HT-29 (cell line): ENCODE results near the gene HPCAL1. TPM values are rescaled to one million over a fixed set of nuclear protein-coding genes. Genes with fewer than 3 reads are reported as not detected.

Experiments used
- DNase-seq: peaks from one replicate; pipeline ENCODE4 v3.0.0-alpha.2; 2015; ENCODE audit warnings: low spot score
- total RNA-seq: library from RNA; depleted of rRNA; stranded (reverse); fragments of >200 nt; shearing (Covaris generic); gene quantifications from 2 replicates; pipeline ENCODE4 v1.2.3, GENCODE V29; 2014

HPCAL1 gene
- total RNA-seq, 1 experiment from 2014 or later, result 151 TPM

DNA sequence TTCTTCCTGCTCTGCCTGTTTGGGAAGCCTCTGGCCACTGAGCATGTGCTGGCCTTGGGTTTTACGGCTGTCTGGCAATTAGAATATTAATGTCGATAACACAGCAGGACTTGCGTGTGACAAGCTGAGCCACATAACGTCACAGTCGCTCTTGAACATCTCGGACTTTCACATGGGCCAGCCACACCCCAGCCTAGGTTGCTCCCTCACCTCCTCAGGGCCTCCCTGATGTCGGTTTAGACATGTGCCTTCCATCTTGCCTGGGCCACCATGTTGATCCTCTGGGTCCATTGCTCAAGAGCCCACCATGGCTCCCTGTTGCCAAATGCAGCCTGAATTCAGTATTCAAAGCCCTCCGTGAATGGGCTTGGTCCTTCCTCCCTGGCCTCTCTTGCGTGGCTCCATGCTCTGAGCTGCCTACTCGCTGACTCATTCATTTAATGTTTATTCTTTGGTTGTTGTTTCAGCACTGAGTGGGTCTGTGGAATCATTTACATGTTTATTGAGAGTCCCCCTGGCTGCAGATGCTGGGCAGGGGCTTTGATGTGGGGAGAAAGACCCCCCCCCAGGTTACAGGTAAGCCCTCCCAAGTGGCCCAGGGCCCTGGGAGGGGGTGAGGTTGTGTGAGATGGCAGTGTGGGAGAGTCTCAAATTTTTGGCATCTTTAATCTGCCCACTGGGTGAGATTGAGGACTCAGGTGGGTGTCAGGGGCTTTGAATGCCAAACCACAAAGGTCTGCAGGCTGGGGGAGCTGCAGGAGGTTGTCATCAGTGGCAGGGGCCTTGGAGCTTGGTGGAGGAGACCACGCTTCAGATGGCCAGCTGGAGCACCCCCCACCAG lies 83.4 kb downstream of the HPCAL1 start:
- DNase-seq, result no peak

DNA sequence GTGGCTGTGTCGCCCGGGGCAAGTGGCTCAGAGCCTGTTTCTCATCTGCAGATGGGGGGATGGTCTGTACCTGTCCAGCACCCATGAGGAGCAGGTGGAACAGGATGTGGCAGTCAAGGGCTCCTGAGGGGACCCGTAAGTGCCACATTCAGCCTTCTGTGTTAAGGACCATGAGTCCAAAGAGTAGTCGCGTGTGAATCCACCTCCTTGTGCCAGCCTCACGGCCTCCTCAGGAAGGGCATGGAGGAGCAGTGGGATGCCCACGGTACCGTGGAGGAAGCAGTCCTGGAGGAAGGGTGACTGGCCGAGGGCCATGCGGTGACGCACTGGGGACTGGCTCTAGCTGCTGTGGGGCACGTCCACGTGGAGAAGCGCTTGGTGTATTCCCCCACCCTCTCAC lies 84.3 kb downstream of the HPCAL1 start:
- no peak for DNase-seq

DNA sequence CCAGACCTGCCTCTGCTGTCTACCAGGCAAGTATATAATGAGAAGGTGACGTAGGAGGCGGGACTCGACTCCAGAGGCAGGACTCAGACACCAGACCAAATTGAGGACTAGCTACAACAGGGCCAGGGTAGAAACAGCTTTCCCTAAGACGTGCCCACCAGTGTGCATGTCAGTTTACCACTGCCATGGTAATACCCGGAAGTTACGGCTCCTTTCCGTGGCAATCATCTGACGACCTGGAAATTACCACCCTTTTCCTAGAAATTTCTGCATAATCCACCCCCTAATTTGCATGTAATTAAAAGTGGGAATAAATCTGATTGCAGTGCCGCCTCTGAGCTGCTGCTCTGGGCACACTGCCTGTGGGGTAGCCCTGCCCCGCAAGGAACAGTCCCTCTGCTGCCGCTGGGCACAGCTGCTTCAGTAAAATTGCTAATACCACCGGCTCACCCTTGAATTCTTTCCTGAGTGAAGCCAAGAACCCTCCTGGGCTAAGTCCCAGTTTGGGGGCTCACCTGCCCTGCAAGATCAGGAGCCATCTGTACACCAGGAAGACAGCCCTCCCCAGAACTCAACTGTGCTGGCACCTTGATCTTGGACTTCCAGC lies 86.4 kb downstream of the HPCAL1 start:
- no peak for DNase-seq

DNA sequence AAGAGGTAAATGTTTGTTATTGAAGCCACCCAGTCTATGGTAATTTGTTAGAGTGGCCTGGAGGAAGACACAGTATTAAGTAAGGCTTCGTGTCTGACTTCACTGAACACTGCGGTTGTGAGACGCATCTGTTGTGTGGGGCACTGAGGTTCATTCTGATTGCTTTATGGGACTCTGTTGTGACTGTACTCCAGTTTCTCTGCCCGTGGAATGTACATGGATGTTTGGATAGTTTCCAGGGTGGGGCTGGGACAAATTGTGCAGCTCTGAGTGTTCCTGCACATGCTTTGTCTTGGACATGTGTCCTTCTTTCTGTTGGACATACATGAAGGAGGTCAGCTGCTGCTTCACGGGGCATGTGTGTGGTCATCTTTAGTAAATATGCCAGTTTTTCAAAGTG lies 86.9 kb downstream of the HPCAL1 start:
- no peak for DNase-seq

DNA sequence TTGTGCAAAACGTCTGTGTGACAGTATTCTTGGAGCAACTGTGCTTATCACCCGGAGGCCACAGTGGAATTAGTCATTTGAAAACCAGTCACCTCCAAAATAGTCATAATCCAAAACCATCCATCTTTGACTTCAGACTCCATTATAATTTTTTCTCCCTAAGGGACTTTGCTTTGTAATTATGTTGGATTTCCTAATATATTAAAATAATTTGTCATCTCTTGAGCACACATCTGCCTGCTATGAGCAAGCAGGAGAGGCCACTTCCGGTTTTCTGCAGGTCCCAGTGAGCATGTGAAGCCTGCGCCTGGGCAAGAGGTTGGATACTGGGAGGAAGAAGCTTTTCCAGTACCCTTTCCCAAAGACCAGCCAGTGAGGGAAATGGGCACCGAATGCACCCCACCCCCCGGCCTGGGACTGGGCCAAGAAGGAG lies 87.7 kb downstream of the HPCAL1 start:
- no peak for DNase-seq

DNA sequence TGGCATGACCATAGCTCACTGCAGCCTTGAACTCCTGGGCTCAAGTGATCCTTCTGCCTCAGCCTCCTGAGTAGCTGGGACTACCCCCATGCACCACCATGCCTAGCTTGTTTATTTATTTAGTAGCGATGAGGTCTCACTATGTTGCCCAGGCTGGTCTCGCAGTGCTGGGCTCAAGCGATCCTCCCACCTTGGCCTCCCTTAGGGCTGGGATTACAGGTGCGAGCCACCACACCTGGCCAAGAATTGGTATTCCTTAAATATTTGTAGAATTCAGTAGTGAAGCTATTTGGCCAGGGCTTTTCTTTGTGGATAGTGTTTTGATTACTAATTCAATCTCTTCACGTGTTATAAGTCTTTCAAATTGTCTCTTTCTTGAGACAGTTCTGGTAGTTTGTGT lies 89.4 kb downstream of the HPCAL1 start:
- no peak for DNase-seq

DNA sequence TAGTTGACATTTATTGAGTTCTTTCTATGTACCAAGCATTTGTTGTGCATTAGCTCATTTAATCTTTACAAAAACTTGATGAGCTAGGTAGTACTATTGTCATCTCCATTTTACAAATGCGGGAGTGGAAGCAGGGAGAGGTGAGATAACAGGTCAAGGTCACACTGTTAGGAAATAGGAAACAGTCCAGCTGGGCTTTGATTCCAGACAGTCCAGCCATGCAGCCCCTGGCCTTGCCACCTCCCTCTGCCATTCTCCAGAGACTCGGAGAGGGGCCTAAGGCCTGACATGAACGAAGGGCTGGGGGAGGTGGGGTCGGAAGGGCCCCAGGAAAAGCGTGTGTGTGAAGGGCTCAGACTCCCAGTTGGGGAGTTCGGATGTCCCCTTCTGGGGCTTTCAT lies 89.8 kb downstream of the HPCAL1 start:
- DNase-seq, result no peak

DNA sequence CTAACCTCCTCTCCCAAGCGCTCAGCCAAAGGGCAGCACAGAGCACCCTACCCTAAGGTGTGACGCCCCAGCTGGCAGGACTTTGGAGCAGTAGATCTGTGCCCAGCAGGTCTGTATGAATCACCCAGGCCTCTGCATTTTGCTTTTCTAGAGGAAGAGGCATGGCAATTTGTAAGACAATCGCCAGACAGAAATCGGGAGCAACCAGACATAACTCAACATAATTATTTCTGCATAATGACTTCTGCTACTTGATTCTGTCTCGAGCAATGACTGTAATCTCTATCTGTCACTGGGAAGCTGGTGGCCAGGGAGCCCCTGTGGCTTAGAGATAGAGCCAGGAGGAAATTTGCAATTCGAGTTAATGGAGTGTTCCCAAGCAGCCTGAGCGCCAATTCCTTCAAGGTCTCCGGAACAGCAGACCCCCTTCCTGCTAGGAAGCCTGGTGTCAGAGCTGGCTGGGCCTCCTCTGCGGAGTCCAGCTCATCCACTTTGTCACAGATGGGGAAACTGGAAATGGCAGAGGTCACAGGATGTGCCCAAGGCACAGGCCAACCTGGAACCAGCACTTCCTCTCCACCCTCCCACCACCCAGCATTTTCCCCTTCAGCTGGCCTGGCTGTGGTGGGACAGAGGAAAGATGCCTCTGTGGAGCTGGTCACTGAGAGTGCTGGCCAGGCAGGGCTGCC lies 90.4 kb downstream of the HPCAL1 start:
- DNase-seq, result no peak

DNA sequence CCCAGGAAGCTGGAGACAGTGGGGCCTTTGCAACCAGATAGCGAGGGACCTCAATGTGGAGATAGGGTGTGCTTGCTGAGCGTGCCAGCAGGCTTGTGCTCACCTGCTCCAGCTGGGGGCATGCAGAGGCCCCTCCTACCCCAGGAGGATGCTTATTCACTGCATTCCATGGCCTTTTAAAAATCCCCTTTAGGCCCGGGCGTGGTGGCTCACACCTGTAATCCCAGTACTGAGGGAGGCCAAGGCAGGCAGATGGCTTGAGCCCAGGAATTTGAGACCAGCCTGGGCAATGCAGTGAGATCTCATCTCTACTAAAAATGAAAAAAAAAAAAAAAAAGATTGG lies 90.9 kb downstream of the HPCAL1 start:
- DNase-seq, result no peak

DNA sequence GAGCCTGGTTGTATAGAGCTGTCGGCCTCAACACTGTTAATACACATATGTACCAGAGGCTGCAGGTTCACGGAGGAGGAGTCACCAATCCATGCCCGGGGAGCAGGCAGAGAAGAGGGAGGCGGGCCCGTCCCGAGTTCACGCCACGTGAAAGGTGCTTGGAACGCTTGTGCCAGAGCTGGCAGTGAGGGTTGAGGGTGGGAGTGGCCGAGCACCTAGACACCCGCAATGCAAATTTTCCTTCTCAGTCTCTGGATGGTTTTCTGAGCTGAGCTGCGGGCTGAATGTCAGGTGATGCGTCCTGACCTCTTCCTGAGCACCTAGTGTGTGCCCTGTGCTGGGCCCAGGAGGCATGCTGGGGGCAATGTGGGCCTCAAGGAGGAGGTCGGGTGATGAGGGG lies 93.2 kb downstream of the HPCAL1 start:
- no peak for DNase-seq

DNA sequence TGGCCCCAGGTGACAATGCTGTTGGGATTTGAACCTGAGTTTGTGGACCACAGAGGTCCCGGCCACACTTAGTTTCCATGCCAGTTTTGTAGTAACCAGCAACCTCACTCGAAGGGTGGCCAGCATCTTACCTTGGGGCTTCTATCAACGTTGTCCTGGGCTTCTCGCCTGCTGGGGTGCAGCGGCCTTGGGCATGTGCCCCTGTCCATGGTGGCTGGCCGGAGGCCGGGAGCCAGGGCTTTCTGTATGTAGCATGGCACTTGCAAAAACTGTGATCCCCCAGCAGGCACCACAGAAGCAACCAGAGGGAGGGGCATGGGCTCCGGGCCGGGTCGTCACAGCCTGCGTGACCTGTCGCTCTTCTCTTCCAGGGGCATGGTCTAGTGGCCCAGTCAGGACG lies 93.8 kb downstream of the HPCAL1 start:
- DNase-seq, result no peak

DNA sequence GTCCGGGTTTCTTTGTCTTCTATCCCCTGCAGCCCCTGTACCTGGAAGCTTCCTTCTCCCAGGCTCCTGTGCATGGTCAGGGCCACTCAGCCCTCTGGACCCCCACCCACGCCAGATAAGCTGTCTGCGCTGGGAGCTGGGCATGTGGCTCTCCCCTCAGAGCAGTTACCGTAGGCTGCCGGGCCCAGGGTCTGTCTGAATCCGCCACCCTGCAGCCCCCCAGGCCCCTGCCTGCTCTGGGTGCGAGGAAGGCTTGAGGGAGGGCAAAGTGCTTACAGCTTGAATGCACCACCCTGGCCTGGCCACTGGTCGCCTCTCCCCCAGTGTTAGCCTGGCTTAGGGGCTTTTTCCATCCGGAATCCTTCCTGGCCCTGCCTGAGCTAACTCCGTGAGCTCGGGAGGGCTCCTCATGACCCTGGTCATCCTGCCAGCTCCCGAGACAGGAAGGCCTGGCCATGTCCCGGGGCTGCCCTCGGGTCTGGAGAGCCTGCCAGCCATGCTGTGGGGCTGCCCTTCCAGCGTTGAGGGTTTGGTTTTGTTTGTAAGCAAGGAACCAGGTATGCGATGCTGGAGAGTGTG lies 94.7 kb downstream of the HPCAL1 start:
- no peak for DNase-seq

DNA sequence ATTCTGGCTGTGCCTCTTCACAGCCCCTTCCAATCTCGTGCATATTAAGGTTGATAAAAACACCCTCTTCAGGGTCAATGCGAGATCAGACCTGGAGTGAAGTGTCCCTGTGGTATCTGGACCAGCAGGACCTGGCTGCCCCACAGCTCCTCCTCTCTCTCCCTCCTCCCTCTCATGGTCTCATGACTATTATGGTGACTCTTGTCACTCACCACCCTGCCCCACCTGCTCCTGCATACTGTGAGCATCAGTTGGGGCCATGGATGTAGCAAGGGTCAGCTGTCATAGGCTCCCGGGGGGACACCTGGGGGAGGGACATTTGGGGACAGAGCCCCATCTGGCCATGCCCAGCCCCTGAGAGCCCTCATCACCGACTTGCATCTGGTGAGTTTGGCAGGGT lies 95.2 kb downstream of the HPCAL1 start:
- peak; percentile 28 for DNase-seq

DNA sequence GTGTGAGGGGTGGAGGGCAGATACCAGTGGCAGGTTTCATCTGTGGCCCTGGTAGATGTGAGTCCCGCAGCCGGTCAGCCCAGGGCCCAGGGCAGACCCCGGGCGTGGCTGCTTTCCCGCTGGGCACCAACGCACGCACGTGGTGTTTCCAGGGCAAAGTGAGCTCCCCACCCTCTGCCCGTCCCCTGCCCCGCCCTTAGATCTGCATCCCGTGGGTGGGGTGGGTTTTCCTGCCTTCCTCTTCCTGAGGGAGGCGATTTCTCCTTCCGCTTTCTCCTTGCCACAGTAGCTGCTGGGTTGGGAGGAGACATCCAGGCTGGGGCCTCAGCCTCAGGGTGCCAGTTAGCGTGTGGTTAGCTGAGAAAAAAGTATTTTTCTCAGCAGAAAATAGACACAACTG lies 95.8 kb downstream of the HPCAL1 start:
- DNase-seq, result peak; percentile 73

DNA sequence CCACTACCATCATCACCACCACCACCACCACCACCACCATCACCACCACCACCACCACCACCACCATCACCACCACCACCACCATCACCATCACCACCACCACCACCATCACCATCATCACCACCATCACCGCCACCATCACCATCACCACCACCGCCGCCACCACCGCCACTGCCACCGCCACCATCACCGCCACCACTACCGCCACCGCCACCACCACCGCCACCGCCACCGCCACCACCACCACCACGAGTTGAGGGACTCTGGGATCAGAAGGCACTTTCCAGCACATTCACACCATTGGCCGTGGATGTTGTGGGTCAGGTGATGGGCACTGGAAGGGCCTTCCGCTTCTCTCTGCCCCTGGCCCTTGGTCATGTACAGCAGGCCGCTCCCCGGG lies 96.7 kb downstream of the HPCAL1 start:
- DNase-seq, result no peak

DNA sequence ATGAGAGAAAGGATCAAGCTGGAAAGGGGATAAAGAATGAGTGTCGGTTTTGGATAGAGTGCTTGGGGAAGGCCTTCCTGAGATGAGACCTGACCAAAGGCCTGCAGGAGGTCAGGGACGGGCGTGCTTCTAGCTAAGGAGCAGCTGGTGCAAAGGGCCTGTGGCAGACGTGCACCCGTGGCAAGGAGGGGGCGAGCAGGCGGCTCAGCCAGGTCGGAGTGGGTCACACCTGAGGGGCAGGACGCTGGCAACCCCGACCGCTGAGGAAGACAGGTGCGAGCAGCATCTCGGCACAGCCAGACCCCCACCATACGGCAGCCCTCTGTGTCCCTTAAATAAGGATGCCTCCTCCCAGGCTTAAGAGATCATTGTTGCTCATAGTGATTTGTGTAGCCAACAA lies 97.3 kb downstream of the HPCAL1 start:
- DNase-seq, result no peak

DNA sequence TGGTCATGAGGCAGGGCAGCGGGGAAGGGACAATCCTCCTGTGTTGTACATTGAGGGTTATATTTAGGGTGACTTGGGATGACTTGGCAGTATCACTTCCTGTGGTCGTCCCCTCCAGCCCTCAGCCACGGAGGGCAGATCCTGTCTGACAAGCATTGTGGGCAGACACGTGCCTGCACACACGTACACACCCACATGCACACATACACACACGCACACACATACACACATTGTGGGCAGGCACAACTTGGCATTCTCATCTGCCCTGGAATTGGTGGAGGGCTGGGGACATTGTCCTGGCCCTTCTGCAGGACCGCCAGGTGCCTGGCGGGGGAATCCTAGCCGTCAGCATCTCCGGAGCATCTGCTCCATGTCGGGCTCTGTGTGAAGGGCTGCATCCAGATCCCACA lies 97.9 kb downstream of the HPCAL1 start:
- no peak for DNase-seq

DNA sequence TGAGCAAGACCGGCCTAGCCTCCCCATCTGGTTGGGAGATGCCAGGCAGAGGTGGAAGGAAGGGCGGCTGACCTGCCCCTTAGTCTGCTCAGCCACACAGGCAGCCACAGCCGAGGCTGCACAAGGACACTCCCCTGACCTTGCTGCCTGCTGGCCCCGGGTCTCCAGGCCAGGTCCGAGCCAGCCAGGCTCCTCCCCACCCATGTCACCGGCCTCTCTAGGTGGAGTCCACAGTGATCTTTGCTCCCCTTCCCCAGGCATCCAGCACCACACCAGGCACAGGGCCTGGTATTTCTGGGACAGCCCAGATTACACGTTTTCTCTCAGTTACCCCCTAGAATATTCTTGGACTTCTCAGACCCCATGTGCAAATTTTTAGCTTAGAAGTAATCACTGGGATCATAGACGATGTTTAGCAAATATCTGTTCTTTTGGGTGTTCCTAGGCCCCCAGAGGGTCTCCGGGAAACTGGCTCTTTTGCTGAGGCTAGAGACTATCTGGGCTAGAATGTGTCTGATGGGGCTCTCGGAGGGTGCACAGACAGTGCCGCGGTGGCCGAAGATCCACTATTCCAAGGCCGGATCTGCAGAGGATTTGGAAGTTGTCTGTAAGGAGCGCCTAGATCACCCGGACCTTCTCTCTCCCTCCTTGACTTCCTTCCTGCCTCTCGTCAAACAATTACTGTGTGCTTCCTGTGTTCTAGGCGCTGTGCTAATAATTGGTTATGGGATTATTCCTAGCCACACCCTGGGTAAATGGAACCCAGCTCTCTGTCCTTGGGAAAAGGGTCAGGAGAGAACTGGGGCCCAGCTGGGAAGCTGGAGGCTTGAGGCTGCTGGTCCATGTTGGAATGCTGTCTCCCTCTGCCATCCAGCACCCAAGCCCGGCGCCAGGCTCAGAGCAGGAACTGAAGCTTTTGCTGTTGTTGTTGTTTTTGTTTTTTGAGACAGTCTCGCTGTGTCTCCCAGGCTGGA lies 98.6 kb downstream of the HPCAL1 start:
- no peak for DNase-seq

DNA sequence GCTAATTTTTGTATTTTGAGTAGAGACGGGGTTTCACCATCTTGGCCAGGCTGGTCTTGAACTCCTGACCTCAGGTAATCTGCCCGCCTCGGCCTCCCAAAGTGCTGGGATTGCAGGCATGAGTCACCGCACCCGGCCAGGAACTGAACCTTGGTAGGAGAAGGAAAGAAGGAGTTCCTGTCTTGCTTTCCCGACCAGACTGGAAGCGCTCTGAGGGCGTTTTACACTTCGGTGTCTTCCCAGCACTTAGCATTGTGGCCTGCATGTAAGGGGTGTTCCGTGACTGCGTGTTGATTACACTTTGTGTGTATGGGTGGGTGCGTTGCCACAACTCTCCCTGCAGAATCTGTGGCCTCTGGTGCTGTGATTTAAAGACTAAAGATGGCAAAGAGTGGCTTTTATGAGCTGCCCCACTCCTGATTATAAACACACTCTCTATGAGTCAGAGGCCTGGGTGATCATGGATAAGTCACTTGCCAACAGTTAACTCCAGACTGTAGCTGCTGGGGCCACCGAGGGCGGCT lies 99.4 kb downstream of the HPCAL1 start:
- DNase-seq, result no peak

DNA sequence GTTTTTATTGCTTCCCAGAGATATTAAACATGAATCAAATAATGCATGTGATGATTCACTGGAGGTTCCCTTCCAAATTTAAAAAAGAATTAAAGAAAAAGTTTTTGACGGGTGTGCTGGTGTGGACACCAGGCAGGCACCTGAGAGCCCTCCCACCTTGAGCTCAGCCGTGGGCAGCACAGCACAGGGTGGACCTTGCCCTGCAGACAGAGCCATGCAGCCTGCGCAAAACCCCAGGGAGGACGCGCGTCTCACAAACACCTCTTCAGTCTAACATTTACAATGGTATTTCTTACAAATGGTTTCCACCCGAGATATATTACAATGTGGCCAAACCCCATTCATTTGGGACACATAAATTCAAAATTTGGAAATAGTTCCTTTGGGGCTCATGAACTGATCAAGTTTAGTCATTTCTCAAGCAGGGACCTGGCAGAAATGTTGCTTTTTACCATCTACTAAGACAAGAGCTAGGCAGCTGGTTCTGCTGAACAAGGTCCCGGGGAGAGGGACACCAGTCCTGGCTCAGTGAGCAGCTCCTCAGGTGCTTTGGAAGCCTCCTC lies 100.0 kb downstream of the HPCAL1 start:
- DNase-seq, result no peak
